Coronary artery (tissue), 2 donors: ENCODE results near the gene UTRN.

ENCODE experiments used
- DNase-seq: peaks from one replicate; pipeline ENCODE4 v3.0.0-alpha.2; 2017; ENCODE audit warnings: low spot score
- H3K27ac ChIP-seq, 2 donors: fragments of 200-600 bp; sonication (generic); one replicate each; pipeline ENCODE4 v1.5.1; 2016 to 2019
- H3K4me3 ChIP-seq: fragments of 200-600 bp; sonication (generic); 2 replicates; pipeline ENCODE4 v1.5.1; 2016; ENCODE audit warnings: mild to moderate bottlenecking, moderate library complexity
- CTCF ChIP-seq: fragments of 200-600 bp; sonication (generic); IDR thresholded peaks from one replicate; pipeline ENCODE4 v1.5.1; 2019; ENCODE audit warnings: antibody characterized with exemption

The UTRN gene

GRCh38 chr6:144284783-144285547 is at the start of gene UTRN:
TSS of gene UTRN (plus strand) at chr6:144285335. CDS start at chr6:144291829, 6,494 bp downstream.
- Histone ChIP-seq H3K27ac (peak within 1 kb of the TSS; percentile 90 to 99), H3K4me3 (peak within 1 kb of the TSS; percentile 87)
- TF ChIP-seq CTCF = no peak
- peak; percentile 90 for DNase-seq

- no peak overlapping the region for H3K4me3 ChIP-seq
- H3K27ac ChIP-seq = no peak overlapping the region
- no peak for DNase-seq
- no peak for TF ChIP-seq CTCF
Observed at GRCh38 chr6:144244688-144245087, 40.4 kb upstream of the UTRN start.

- DNase-seq = no peak
- TF ChIP-seq CTCF = no peak
- H3K27ac ChIP-seq = no peak overlapping the region
- H3K4me3 ChIP-seq = no peak overlapping the region
Observed at GRCh38 chr6:144246988-144247387, 38.1 kb upstream of the UTRN start.

- Histone ChIP-seq H3K27ac (peak overlapping the region; percentile 61 to 71), H3K4me3 (no peak overlapping the region)
- no peak for DNase-seq
- TF ChIP-seq CTCF = no peak
Observed at GRCh38 chr6:144248003-144248402, 37.1 kb upstream of the UTRN start.

GRCh38 chr6:144248476-144249301 is 36.4 kb upstream of the UTRN start:
- peak overlapping the region; percentile 11 for H3K4me3 ChIP-seq
- no peak for DNase-seq
- no peak for TF ChIP-seq CTCF
- peak overlapping the region; percentile 61 to 71 for H3K27ac ChIP-seq

- TF ChIP-seq CTCF = no peak
- DNase-seq = no peak
- no peak overlapping the region for H3K4me3 ChIP-seq
- peak overlapping the region in 1 of 2 donors; percentile 65 for H3K27ac ChIP-seq
Observed at GRCh38 chr6:144250276-144250675, 34.9 kb upstream of the UTRN start.
